ENCODE results near the gene ZNF575.
"Not testable (repeated sequence)": the region's sequence is repeated elsewhere in the genome, so short reads cannot be mapped to it uniquely, and the experiment has no call there.

Gene ZNF575

GRCh38 chr19:43506629-43507028 lies 26.4 kb upstream of the ZNF575 start:
- no peak overlapping the region for H3K4me3 ChIP-seq (ENCODE audit: control insufficient read depth, low read depth, low read length)
- no peak for DNase-seq (ENCODE audit: low read depth)
- TF ChIP-seq, protein P1, sequence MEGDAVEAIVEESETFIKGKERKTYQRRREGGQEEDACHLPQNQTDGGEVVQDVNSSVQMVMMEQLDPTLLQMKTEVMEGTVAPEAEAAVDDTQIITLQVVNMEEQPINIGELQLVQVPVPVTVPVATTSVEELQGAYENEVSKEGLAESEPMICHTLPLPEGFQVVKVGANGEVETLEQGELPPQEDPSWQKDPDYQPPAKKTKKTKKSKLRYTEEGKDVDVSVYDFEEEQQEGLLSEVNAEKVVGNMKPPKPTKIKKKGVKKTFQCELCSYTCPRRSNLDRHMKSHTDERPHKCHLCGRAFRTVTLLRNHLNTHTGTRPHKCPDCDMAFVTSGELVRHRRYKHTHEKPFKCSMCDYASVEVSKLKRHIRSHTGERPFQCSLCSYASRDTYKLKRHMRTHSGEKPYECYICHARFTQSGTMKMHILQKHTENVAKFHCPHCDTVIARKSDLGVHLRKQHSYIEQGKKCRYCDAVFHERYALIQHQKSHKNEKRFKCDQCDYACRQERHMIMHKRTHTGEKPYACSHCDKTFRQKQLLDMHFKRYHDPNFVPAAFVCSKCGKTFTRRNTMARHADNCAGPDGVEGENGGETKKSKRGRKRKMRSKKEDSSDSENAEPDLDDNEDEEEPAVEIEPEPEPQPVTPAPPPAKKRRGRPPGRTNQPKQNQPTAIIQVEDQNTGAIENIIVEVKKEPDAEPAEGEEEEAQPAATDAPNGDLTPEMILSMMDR (conservative IDR thresholded peaks at IDR 0.05; ENCODE audit: control insufficient read depth, insufficient read depth, low read depth, low read length): no peak

GRCh38 chr19:43507880-43508279 lies 25.1 kb upstream of the ZNF575 start:
- no peak overlapping the region for H3K4me3 ChIP-seq (ENCODE audit: control insufficient read depth, low read depth, low read length)
- DNase-seq (ENCODE audit: low read depth): no peak
- TF ChIP-seq, protein P1 (conservative IDR thresholded peaks at IDR 0.05; ENCODE audit: control insufficient read depth, insufficient read depth, low read depth, low read length): no peak

DNA sequence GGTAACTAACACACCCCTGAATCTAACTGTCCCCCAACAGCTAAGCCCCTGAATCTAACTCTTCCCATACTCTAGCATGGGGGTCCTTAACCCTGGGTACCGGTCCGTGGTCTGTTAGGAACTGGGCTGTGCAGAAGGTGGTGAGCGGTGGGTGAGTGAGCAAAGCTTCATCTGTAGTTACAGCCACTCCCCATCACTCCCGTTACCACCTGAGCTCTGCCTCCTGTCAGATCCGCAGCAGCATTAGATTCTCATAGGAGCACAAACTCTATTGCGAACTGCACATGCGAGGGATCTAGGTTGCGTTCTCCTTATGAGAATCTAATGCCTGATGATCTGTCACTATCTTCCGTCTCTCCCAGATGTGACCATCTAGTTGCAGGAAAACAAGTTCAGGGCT lies 22.3 kb upstream of the ZNF575 start:
- TF ChIP-seq, protein P1 (conservative IDR thresholded peaks at IDR 0.05; ENCODE audit: control insufficient read depth, insufficient read depth, low read depth, low read length): no peak
- H3K4me3 ChIP-seq (ENCODE audit: control insufficient read depth, low read depth, low read length): no peak overlapping the region
- no peak for DNase-seq (ENCODE audit: low read depth)

GRCh38 chr19:43511324-43511723 lies 21.7 kb upstream of the ZNF575 start:
- no peak overlapping the region for H3K4me3 ChIP-seq (ENCODE audit: control insufficient read depth, low read depth, low read length)
- DNase-seq (ENCODE audit: low read depth): no peak
- TF ChIP-seq, protein P1 (conservative IDR thresholded peaks at IDR 0.05; ENCODE audit: control insufficient read depth, insufficient read depth, low read depth, low read length): no peak

- not testable (repeated sequence) for DNase-seq (ENCODE audit: low read depth)
Measured at GRCh38 chr19:43512399-43512798, 20.6 kb upstream of the ZNF575 start.

DNA sequence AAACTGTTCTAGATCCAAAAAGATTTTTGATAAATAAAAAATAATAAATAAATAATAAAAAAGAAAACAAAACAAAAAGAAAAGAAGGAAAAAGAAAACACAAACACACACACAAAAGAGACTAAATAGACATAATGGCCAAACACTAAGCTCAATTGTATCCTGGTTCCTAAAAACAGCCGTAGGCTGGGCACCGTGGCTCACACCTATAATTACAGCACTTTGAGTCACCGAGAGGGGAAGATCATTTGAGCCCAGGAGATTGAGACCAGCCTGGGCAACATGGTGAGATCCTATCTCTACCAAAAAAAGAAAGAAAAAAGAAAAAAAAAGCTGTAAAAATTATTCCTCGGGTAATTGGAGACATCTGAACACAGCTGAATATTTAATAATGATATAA lies 14.9 kb upstream of the ZNF575 start:
- TF ChIP-seq, protein P1 (conservative IDR thresholded peaks at IDR 0.05; ENCODE audit: control insufficient read depth, insufficient read depth, low read depth, low read length): no peak
- no peak overlapping the region for H3K4me3 ChIP-seq (ENCODE audit: control insufficient read depth, low read depth, low read length)
- DNase-seq (ENCODE audit: low read depth): no peak

More at GRCh38 chr19:43512399-43512798, 20.6 kb upstream of the ZNF575 start:
- not testable (repeated sequence) for H3K4me3 ChIP-seq (ENCODE audit: control insufficient read depth, low read depth, low read length)

DNA sequence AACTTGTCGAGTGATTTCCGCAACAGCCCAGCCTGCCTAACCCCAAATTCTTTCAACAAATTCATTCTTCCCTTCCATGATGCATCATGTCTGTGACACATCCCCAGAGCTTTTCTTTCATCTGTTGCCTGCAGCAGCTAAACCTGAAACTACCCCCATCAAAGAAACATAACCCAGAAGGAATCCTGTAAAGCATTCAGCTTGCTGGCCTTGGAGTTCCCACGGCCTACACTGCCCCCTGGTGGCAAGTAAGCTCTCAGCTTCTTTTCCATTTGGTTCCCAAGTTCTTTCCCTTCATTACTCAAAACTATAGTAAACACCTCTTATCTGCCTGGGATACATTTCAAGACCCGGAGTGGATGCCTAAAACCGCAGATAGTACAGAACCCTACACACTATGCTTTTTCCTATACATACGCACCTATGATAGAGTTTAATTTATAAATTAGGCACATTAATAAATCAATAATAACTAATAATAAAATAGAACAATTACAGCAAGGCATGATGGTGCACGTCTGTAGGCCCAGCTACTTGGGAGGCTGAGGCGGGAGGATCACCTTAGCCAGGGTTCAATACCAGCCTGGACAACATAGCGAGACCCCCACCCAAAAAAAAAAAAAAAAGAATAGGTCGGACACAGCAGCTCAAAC lies 13.4 kb upstream of the ZNF575 start:
- TF ChIP-seq, protein P1 (conservative IDR thresholded peaks at IDR 0.05; ENCODE audit: control insufficient read depth, insufficient read depth, low read depth, low read length): peak; percentile 96
- no peak overlapping the region for H3K4me3 ChIP-seq (ENCODE audit: control insufficient read depth, low read depth, low read length)
- DNase-seq (ENCODE audit: low read depth): peak; percentile 91
